ENCODE measurements around the gene ZNF891. TPM values are rescaled to one million over a fixed set of nuclear protein-coding genes. Genes with fewer than 3 reads are reported as not detected.

ZNF891 gene
- total and polyA plus RNA-seq, 2 of the 4 experiments (the other 2 are of a cell fraction) = 0.26 to 0.36 TPM

DNA sequence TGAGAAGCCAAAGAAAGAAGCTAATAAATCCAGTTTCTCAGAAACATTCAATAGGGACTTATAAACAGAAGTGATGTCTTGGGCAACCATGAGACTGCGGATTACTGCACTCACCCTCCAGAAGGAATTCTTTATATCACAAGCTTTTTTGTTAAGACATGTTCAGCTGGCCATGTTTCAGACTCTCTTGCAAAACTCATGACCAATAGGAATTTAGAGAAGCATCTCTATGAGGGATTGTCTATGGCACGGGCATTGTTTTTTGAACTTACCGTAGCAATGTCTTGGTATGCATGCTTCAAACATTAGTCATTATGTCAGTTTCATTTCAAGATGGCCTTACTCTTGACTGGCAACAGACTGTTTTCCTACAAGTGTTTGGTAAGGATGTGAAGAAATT, 35.7 kb upstream of the ZNF891 start:
- Histone ChIP-seq H4K8ac (ENCODE audit: low read depth in 2 of 2, low read length in 2 of 2) (no peak overlapping the region), H2BK15ac (ENCODE audit: low read depth, low read length) (no peak overlapping the region), H3K4me2 (ENCODE audit: low read depth, low read length) (no peak overlapping the region), H3K27me3 (ENCODE audit: control insufficient read depth, insufficient read depth, low read length) (no peaks in the 10 kb centered on the region), H3K9me1 (ENCODE audit: insufficient read depth, low read length) (no peaks in the 10 kb centered on the region), H3K4me3 (ENCODE audit: insufficient read depth, low read depth, low read length) (no peak overlapping the region), H2AK5ac (ENCODE audit: low read depth, low read length) (no peak overlapping the region), H3K14ac (replicated peaks; ENCODE audit: low read depth, low read length) (no peak overlapping the region), H3K23ac (ENCODE audit: low read depth, low read length) (no peak overlapping the region), H3K4me1 (ENCODE audit: control insufficient read depth, insufficient read depth, low read length) (no peaks in the 10 kb centered on the region), H4K20me1 (ENCODE audit: insufficient read depth, low read length) (no peaks in the 10 kb centered on the region), H3K9me3 (ENCODE audit: control insufficient read depth, insufficient read depth, low read length) (peaks cover 14% of the 10 kb centered on the region), H4K5ac (ENCODE audit: low read depth, low read length) (no peak overlapping the region), H3K36me3 (ENCODE audit: control insufficient read depth, insufficient read depth, low read length) (no peaks in the 10 kb centered on the region), H3K4ac (ENCODE audit: low read depth, low read length) (no peak overlapping the region), H4K91ac (ENCODE audit: insufficient read depth, low read depth, low read length) (no peak overlapping the region), H2BK120ac (ENCODE audit: low read depth, low read length) (no peak overlapping the region), H2BK5ac (ENCODE audit: low read depth, low read length, poor library complexity, severe bottlenecking) (no peak overlapping the region), H3K56ac (ENCODE audit: extremely low read depth, insufficient read depth, low read length) (no peak overlapping the region), H3K9ac (ENCODE audit: low read depth, low read length) (no peak overlapping the region), H2AK9ac (replicated peaks; ENCODE audit: low read depth, low read length, poor library complexity) (no peak overlapping the region), H2BK20ac (ENCODE audit: low read depth, low read length) (no peak overlapping the region), H3K27ac (ENCODE audit: insufficient read depth, low read length) (no peak overlapping the region), H3K79me1 (ENCODE audit: low read depth in 1 of 2, low read length in 2 of 2) (no peaks in the 10 kb centered on the region), H2AFZ (replicated peaks; ENCODE audit: low read length, poor library complexity) (no peak overlapping the region), H3K18ac (ENCODE audit: low read depth, low read length) (no peak overlapping the region)
- TF ChIP-seq FOS (IDR thresholded peaks at IDR 0.05; ENCODE audit: low read depth, low read length) = no peak
- TF ChIP-seq, protein P1, sequence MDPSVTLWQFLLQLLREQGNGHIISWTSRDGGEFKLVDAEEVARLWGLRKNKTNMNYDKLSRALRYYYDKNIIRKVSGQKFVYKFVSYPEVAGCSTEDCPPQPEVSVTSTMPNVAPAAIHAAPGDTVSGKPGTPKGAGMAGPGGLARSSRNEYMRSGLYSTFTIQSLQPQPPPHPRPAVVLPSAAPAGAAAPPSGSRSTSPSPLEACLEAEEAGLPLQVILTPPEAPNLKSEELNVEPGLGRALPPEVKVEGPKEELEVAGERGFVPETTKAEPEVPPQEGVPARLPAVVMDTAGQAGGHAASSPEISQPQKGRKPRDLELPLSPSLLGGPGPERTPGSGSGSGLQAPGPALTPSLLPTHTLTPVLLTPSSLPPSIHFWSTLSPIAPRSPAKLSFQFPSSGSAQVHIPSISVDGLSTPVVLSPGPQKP (IDR thresholded peaks at IDR 0.05; ENCODE audit: borderline replicate concordance, low read depth, low read length) = no peak
- no peak for TF ChIP-seq RCOR1 (IDR thresholded peaks at IDR 0.05; ENCODE audit: insufficient replicate concordance, low read length)
- TF ChIP-seq CHD1 (IDR thresholded peaks at IDR 0.05; ENCODE audit: low read depth, low read length) = no peak
- no peak for TF ChIP-seq NFE2L2 (IDR thresholded peaks at IDR 0.05; ENCODE audit: low read depth, low read length)
- TF ChIP-seq RFX5 (IDR thresholded peaks at IDR 0.05; ENCODE audit: low read depth, low read length) = no peak
- no peak for TF ChIP-seq MAZ (IDR thresholded peaks at IDR 0.05; ENCODE audit: borderline replicate concordance, low read depth, low read length)
- TF ChIP-seq MXI1 (IDR thresholded peaks at IDR 0.05; ENCODE audit: borderline replicate concordance, low read depth, low read length) = no peak
- no peak for TF ChIP-seq CEBPB (IDR thresholded peaks at IDR 0.05; ENCODE audit: low read depth, low read length)
- TF ChIP-seq, protein P2, sequence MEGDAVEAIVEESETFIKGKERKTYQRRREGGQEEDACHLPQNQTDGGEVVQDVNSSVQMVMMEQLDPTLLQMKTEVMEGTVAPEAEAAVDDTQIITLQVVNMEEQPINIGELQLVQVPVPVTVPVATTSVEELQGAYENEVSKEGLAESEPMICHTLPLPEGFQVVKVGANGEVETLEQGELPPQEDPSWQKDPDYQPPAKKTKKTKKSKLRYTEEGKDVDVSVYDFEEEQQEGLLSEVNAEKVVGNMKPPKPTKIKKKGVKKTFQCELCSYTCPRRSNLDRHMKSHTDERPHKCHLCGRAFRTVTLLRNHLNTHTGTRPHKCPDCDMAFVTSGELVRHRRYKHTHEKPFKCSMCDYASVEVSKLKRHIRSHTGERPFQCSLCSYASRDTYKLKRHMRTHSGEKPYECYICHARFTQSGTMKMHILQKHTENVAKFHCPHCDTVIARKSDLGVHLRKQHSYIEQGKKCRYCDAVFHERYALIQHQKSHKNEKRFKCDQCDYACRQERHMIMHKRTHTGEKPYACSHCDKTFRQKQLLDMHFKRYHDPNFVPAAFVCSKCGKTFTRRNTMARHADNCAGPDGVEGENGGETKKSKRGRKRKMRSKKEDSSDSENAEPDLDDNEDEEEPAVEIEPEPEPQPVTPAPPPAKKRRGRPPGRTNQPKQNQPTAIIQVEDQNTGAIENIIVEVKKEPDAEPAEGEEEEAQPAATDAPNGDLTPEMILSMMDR (conservative IDR thresholded peaks at IDR 0.05; ENCODE audit: low read depth, low read length) = no peak
- TF ChIP-seq RAD21 (IDR thresholded peaks at IDR 0.05; ENCODE audit: low read length) = no peak
- no peak for ATAC-seq (ENCODE audit: low read depth)
- in situ Hi-C loops (cut with MboI; ENCODE audit: low sequenced_read_pairs) (no loop called here), intact Hi-C loops (cut with micrococcal nuclease) (no loop called here), dilution Hi-C loops (cut with HindIII; ENCODE audit: low sequenced_read_pairs, unreplicated experiment) (no loop called here)
- POLR2A ChIA-PET (ENCODE audit: unreplicated experiment) = no interaction called here
- no CpG with 5 or more reads among the region's 3 CpGs for WGBS, 2 experiments (ENCODE audit: extremely low coverage in 2 of 2, insufficient read length in 1 of 2)
- CTCF ChIA-PET = no interaction called here
- no TSS peak for BruUV-seq (replicated peaks)
- no peak for DNase-seq
